ENCODE data around the gene TCTN1. TPM values are rescaled to one million over a fixed set of nuclear protein-coding genes. Genes with fewer than 3 reads are reported as not detected.

The TCTN1 gene
- total and polyA plus RNA-seq, 9 of the 15 experiments (the other 6 are each of a cell fraction or from before 2014, with no cell fraction given), result 0.32 to 12.5 (median 4.0) TPM

GRCh38 chr12:110647631-110648040 is 33.7 kb downstream of the TCTN1 start:
- DNase-seq (ENCODE audit: extremely low read depth in 1 of 4, low spot score in 3 of 4) (no peak), ATAC-seq (no peak), FAIRE-seq (no peak)
- 28% methylated on average over 7 of the region's 7 CpGs for WGBS (ENCODE audit: insufficient coverage, low coverage, missing lambda C conversion rate)
- ChIA-PET POLR2A (interaction anchor here (0.6 kb wide), 1 partner anchor 55 kb away, joined by 3 read pairs; no protein-coding TSS in a partner anchor), CTCF (ENCODE audit: low intra/inter-chr PET ratio) (no interaction called here)
- Histone ChIP-seq H3K4me1 (replicated peaks in 1 of 2; ENCODE audit: control insufficient read depth in 2 of 2, insufficient read depth in 2 of 2, low read length in 2 of 2) (no peaks in the 10 kb centered on the region), H3K79me2 (ENCODE audit: control insufficient read depth, insufficient read depth, low read length) (no peaks in the 10 kb centered on the region), H4K20me1 (replicated peaks; ENCODE audit: control insufficient read depth, insufficient read depth, low read length) (no peaks in the 10 kb centered on the region), H3K4me3 (no peak overlapping the region), H3K27me3 (ENCODE audit: control insufficient read depth in 2 of 2, insufficient read depth in 2 of 2, low read length in 2 of 2) (peaks cover 10 to 29% of the 10 kb centered on the region in 2 experiments; a peak in 4 of 5 replicates), H3K9me1 (ENCODE audit: control insufficient read depth, insufficient read depth, low read length) (no peaks in the 10 kb centered on the region), H3K9me3 (replicated peaks; ENCODE audit: control insufficient read depth, insufficient read depth, low read depth, low read length) (no peaks in the 10 kb centered on the region), H3K27ac (ENCODE audit: extremely low read depth, low read depth, low read length) (no peak overlapping the region), H3K9ac (ENCODE audit: insufficient read depth in 1 of 2, low read depth in 2 of 2, low read length in 2 of 2) (no peak overlapping the region), H2AFZ (ENCODE audit: low read depth, low read length) (no peak overlapping the region), H3K36me3 (ENCODE audit: control insufficient read depth, insufficient read depth, low read length) (no peaks in the 10 kb centered on the region), H3K4me2 (ENCODE audit: insufficient read depth, low read length) (no peak overlapping the region)
- intact Hi-C loops (cut with micrococcal nuclease) (loop anchor here (2.0 kb wide), 1 partner anchor 51 kb away; no protein-coding TSS in a partner anchor), in situ Hi-C loops (cut with MboI) (no loop called here)
- TF ChIP-seq ASH1L (IDR thresholded peaks at IDR 0.05; ENCODE audit: borderline replicate concordance, low read depth, partially characterized antibody) (no peak), RAD51 (IDR thresholded peaks at IDR 0.05; ENCODE audit: borderline replicate concordance, low read depth) (no peak), ZNF780A (CRISPR knock-in tag; IDR thresholded peaks at IDR 0.05) (no peak), RHOXF2B (CRISPR knock-in tag; conservative IDR thresholded peaks at IDR 0.05) (no peak), ETV5 (CRISPR knock-in tag; IDR thresholded peaks at IDR 0.05; ENCODE audit: low read depth) (no peak), MAZ (CRISPR knock-in tag; conservative IDR thresholded peaks at IDR 0.05 in 1 of 2, IDR thresholded peaks at IDR 0.05 in 1 of 2) (no peak), E2F8 (IDR thresholded peaks at IDR 0.05; ENCODE audit: low read depth, partially characterized antibody) (no peak), RFX5 (IDR thresholded peaks at IDR 0.05; ENCODE audit: low read depth, low read length) (no peak), NCOR1 (IDR thresholded peaks at IDR 0.05) (no peak), MAFK (IDR thresholded peaks at IDR 0.05; ENCODE audit: low read length) (no peak), NCOA4 (IDR thresholded peaks at IDR 0.05; ENCODE audit: partially characterized antibody) (no peak), NFIX (CRISPR knock-in tag; IDR thresholded peaks at IDR 0.05; ENCODE audit: low read depth) (no peak), PCBP1 (IDR thresholded peaks at IDR 0.05; ENCODE audit: low read depth, low read length, poor library complexity, severe bottlenecking) (no peak), CBX2 (IDR thresholded peaks at IDR 0.05; ENCODE audit: insufficient read depth, low read length, poor library complexity, severe bottlenecking) (no peak)
- BruUV-seq (replicated peaks), result no TSS peak
